H1 (cell line): ENCODE measurements around the gene NSUN2.

Experiments
- BCL11A ChIP-seq, 2 experiments: IDR thresholded peaks; one replicate each; pipeline ENCODE4 v1.6.1; 2011; ENCODE audit warnings: low read depth in 2 of 2, low read length in 2 of 2, mild to moderate bottlenecking in 2 of 2
- HDAC6 ChIP-seq: IDR thresholded peaks from one replicate; pipeline ENCODE4 v1.7.1; 2012; ENCODE audit warnings: low read depth, mild to moderate bottlenecking, inconsistent platforms, low read length, moderate library complexity
- JUN ChIP-seq: IDR thresholded peaks from 2 replicates; pipeline ENCODE4 v1.6.1; 2011; ENCODE audit warnings: low read depth, mild to moderate bottlenecking, improper control_type of control experiment, low read length
- MAX ChIP-seq: IDR thresholded peaks from 2 replicates; pipeline ENCODE4 v1.6.1; 2012; ENCODE audit warnings: inconsistent platforms
- POLR2AphosphoS5 ChIP-seq: IDR thresholded peaks from 2 replicates; pipeline ENCODE4 v1.6.1; 2011; ENCODE audit warnings: low read depth, low read length
- TAF1 ChIP-seq: IDR thresholded peaks from 2 replicates; pipeline ENCODE4 v1.6.1; 2011; ENCODE audit warnings: mild to moderate bottlenecking, low read depth, low read length

GRCh38 chr5:6603643-6604042 is 29.2 kb downstream of the NSUN2 start:
- no peak for TF ChIP-seq HDAC6
- TF ChIP-seq BCL11A (IDR thresholded peaks at IDR 0.05; ENCODE audit: low read depth in 2 of 2, low read length in 2 of 2), result no peak
- no peak for TF ChIP-seq JUN
- TF ChIP-seq POLR2AphosphoS5, result no peak
- no peak for TF ChIP-seq MAX
- TF ChIP-seq TAF1, result no peak
